NCI-H2107 treated with DMSO at 0.1 percent for 48 hours (cell line): ENCODE data around the gene RPS21.
"Not testable (repeated sequence)": the region's sequence is repeated elsewhere in the genome, so short reads cannot be mapped to it uniquely, and the experiment has no call there.

Experiments used
- DNase-seq: peaks from one replicate; lab custom pipeline; 2025; ENCODE audit not compliant: unreplicated experiment; lab: John Stamatoyannopoulos, UW

RPS21 gene

GRCh38 chr20:62364911-62365736 is 21.8 kb upstream of the RPS21 start:
- no peak for DNase-seq

GRCh38 chr20:62365814-62366369 is 21.0 kb upstream of the RPS21 start:
- no peak for DNase-seq

GRCh38 chr20:62366370-62367135 is 20.4 kb upstream of the RPS21 start:
- DNase-seq = no peak

GRCh38 chr20:62367136-62367632 is 19.7 kb upstream of the RPS21 start, which contains the start of gene LAMA5:
TSS of gene LAMA5 (minus strand) at chr20:62367312. CDS start at chr20:62367245, 67 bp downstream.
- no peak for DNase-seq

GRCh38 chr20:62367633-62368391 is 19.1 kb upstream of the RPS21 start:
- no peak for DNase-seq

GRCh38 chr20:62368392-62368975 is 18.4 kb upstream of the RPS21 start:
- no peak for DNase-seq

- DNase-seq = no peak
Measured at GRCh38 chr20:62368976-62369814, 17.7 kb upstream of the RPS21 start.

GRCh38 chr20:62369815-62370114 is 17.1 kb upstream of the RPS21 start:
- no peak for DNase-seq

GRCh38 chr20:62370115-62370806 is 16.6 kb upstream of the RPS21 start:
- peak; percentile 33 for DNase-seq

- DNase-seq = no peak
Measured at GRCh38 chr20:62370807-62371587, 15.9 kb upstream of the RPS21 start.

GRCh38 chr20:62371588-62372041 is 15.3 kb upstream of the RPS21 start:
- DNase-seq = no peak

- no peak for DNase-seq
Measured at GRCh38 chr20:62372042-62372993, 14.6 kb upstream of the RPS21 start.

GRCh38 chr20:62373631-62374179 is 13.2 kb upstream of the RPS21 start:
- not testable (repeated sequence) for DNase-seq

- no peak for DNase-seq
Measured at GRCh38 chr20:62374331-62375152, 12.4 kb upstream of the RPS21 start.

- no peak for DNase-seq
Measured at GRCh38 chr20:62376112-62377063, 10.5 kb upstream of the RPS21 start.
